GM23248 (cell line): ENCODE results near the gene SCAF1.

Experiments
- EZH2 ChIP-seq: fragments of 200-600 bp; sonication (generic); IDR thresholded peaks from 2 replicates; pipeline ENCODE4 v1.6.1; 2018; ENCODE audit warnings: antibody characterized with exemption, mild to moderate bottlenecking; ENCODE audit not compliant: insufficient read depth, poor library complexity, severe bottlenecking
- EZH2phosphoT487 ChIP-seq: fragments of 200-600 bp; sonication (generic); IDR thresholded peaks from 2 replicates; pipeline ENCODE4 v1.6.1; 2018; ENCODE audit warnings: antibody characterized with exemption, moderate library complexity, mild to moderate bottlenecking, low read depth; ENCODE audit not compliant: insufficient read depth

DNA sequence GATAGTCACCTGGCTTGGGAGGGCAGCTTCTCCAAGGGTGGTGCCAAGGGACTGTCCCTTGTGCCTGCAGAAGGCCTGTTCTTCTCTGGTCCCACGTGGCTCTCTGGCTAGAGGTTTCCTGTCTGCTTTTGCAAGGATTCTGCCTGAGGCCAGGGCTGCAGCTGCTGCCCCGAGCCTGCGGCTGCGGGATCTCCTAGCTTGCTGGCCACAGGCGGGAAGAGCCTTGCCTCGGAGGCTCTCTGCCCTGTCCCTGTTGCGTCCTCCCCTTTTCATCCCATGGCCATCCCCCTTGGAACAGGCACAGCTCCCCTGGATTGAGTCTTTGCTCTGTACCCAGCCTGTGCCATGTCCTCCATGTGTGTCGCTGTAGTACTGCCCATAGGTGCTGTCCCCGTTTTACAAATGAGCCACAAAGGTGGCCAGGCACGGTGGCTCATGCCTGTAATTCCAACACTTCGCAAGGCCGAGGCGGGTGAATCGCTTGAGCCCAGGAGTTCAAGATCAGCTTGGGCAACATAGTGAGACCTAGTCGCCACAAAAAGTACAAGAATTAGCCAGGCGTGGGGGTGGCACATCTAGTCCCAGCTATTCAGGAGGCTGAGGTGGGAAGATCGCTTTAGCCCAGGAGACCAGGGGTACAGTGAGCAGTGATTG is 14.6 kb downstream of the SCAF1 start:
- TF ChIP-seq EZH2 (no peak), EZH2phosphoT487 (no peak)
